Stimulated activated CD4-positive, alpha-beta T cell treated with anti-CD3 and anti-CD28 coated beads, TNF-alpha, amount 100 ng/mL, for 4 hours (primary cell): ENCODE data around the gene BTNL3.
"Not testable (repeated sequence)": the region's sequence is repeated elsewhere in the genome, so short reads cannot be mapped to it uniquely, and the experiment has no call there.

ENCODE experiments used
- DNase-seq, 3 experiments: peaks; one replicate each; pipeline ENCODE4 v3.0.0-alpha.2; 2020; ENCODE audit warnings: low read depth in 3 of 3

The BTNL3 gene

DNA sequence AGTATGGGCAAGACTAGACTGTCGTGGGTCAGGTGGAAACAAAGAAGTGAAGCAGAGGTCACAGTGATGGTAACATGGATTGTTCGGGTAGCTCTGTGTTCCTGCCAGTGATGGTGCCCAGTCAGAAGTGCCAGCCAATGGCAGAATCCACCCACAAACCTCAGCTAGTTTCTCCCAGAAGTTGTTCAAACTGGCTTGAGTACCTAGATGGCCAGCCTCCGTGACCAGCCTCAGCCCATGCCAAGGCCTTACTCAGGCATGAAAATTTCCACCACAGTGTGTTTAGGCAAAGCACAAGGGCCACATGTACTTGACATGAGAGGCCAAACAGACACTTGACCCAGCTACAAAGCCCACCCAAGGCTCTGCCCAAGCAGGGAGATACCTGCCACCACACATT is 32.0 kb downstream of the BTNL3 start:
- DNase-seq, result no peak

GRCh38 chr5:181024245-181025064 is 35.8 kb downstream of the BTNL3 start:
- DNase-seq, result no peak

DNA sequence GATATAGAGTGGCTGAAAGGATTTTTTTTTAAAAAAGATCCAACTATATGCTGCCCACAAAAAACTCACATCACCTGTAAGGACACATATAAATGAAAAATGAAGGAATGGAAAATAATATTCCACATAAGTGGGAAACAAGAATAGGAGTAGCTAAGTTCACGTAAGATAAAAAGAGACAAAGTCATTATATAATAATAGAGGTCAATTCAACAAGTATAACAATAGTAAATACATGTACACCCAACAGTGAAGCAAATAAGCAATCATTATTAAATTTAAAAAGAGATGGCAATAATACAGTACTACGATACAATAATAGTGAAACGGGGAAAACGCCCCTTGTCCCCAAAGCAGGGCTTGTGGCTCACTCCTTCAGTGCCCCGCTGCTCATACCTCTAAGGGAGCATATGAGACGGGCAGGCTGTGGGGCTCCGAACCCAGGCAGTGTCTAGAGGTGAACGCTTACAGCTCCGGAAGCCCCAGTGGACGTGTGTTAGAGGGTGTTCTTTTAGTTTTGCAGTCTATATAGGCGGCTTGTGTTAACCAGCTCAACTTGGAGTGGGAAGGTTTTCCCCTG is 38.9 kb downstream of the BTNL3 start:
- no peak for DNase-seq

- no peak for DNase-seq
Measured at GRCh38 chr5:181028032-181028819, 39.6 kb downstream of the BTNL3 start.

DNA sequence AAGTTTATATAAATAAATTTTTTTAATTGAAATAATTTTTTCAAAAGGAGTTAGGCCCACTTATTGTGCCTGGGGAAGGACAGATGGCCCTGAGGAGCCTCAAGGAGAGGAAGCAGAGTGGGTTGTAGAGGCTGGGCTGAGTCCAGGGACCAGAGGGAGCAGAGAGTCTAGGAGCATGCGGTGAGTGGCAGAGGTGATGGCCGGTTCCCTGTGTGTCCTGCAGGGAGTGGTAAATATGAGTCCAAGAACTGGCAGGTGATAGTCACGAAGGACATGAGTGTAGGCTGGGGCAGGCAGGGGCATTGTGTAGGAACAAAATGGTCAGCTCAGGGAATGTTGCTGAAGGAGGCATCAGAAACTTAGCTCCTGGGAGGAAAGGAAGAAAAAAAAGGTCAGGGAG is 43.1 kb downstream of the BTNL3 start:
- no peak for DNase-seq

GRCh38 chr5:181035991-181036815 is 47.6 kb downstream of the BTNL3 start:
- DNase-seq, result no peak

DNA sequence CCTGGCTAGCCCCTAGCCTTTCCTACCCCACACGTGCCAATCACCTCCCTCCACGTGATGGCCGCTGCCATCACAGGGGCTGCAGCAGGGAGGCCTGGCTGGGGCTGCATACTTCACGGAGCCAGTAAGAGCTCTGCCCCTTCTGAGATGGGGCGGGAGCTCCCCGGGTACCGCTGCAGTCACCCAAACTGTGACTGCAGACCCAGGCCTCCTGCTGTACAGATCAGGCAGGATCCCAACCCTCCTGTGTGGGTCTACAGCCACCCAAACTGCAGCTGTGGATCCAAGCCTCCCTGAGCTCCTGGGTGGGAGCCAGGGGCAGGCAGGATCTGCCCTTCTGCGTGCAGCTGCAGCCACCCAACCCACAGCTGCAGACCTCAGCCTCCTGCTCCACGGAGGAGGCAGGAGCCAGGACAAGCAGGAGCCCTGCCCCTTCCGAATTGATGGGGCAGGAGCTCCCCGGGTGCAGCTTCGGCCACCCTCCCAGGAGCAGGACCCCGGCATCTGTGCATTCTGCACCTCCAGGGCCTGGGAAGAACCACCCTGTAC is 48.2 kb downstream of the BTNL3 start:
- DNase-seq, result no peak

DNA sequence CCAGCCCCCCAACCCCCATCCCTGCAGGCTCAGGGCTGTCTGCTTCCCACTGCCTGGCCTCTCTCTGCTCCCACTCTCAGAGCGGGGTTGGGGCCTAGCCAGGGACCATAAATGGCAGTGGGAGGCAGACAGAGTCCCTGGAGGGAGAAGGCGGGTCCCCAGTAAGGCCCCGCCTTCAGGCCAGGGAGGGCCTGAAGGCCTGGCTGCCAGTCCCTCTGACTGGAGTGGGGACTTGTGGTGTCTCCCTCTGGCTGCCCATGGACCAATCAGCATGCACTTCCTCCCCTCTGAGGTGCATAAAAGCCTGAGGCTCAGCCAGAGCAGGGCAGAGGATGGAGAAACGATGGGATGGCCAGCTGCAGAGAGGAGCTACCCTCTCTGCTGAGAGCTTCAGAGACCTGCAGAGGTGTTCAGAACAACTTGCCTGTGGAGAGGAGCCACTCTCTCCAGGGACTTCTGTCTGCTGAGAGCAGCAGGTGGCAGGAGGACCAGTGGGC is 48.8 kb downstream of the BTNL3 start:
- DNase-seq, result no peak

DNA sequence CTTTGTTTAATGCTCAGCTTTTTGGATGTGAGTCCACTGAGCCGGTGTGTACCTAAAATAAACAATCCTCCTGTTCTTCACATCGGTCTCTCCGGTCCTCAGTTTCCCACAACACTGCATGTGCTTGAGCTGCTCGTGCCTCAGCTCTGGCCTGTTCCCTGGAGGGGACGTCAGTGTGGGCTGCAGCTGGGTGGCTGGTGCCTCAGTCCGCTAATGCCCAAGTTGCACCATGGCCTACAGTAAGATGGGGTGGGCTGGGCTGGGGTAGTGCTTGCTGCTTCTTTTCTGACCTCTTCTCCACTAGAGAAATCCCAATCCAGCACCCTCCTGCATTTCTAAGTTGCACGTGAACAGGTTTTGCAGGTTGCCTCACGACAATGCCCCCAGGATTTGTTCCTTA is 50.8 kb downstream of the BTNL3 start:
- no peak for DNase-seq

GRCh38 chr5:181039931-181040630 is 51.4 kb downstream of the BTNL3 start, which contains the start of gene BTNL9:
Gene BTNL9 (plus strand): TSS chr5:181040266. CDS start chr5:181045490, 5,224 bp downstream.
- no peak for DNase-seq

DNA sequence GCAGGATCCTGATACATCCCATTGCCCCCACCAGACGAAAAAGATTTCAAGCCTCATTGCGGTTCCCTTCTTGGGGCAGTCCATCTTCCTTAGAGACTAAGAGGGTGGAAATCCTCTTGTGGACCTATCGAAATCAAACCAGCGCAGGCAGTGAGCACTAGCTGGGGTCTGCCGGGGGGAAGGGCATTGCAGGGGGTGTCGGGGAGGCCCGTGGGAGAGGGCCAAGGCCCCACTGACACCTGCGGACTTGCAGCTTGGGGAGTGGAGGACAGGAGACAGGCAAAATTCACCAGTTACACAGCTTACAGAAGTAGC is 51.9 kb downstream of the BTNL3 start:
- DNase-seq, result no peak

- DNase-seq, result no peak
Measured at GRCh38 chr5:181041043-181041442, 52.4 kb downstream of the BTNL3 start.

GRCh38 chr5:181042036-181042713 is 53.5 kb downstream of the BTNL3 start:
- DNase-seq, result no peak

DNA sequence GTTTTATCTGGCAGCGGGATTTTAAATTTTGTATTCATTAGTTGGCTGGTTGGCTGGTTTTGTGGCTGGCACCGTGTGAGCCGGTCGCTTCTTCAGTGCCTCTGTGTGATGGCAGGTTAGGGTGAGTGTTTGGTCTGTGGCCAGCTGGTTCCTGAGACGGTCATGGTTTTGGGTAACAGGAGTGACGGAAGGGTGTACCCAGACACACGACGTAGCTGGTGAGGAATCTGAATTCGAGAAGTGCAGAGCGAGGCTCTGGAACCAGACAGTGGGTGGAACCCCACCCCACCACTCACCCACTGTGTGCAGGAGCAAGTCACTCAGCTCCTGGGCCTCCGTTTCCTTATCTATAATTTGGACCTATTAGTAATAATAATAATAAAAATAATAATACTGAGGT is 54.1 kb downstream of the BTNL3 start:
- no peak for DNase-seq

- DNase-seq, result no peak
Measured at GRCh38 chr5:181043285-181044092, 54.8 kb downstream of the BTNL3 start.

GRCh38 chr5:181044093-181044599 is 55.5 kb downstream of the BTNL3 start:
- no peak for DNase-seq

DNA sequence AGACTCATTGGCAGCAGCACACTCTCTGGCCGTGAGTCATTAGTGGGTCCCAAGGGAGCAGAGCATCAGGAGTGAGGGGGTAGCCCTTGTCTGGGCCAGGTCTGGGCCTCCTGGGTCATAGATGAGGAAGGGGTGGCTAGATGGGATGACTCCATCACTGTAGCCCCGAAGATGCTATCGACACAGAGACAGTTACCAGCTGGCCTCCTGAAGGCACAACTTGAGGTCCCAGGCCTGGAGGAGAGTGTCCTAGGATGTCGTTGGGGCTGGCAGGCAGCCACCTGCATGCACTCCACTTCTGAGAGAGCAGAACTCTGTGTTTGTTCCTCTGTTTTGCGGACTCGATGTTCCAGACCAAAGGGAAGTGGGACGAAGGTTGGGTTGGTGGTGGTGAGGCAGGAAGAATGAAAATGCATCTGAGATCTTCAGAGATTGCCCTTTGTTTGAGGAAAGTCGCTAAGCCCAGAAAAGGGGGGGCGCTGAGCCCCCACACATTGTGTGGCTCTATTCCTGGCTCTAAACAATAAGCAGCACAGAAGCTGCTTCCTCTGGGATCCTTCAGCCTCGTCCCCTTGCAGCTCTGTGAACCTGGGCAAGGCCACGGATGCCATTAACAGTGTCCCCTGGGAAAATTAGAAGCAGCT is 56.1 kb downstream of the BTNL3 start:
- no peak for DNase-seq

DNA sequence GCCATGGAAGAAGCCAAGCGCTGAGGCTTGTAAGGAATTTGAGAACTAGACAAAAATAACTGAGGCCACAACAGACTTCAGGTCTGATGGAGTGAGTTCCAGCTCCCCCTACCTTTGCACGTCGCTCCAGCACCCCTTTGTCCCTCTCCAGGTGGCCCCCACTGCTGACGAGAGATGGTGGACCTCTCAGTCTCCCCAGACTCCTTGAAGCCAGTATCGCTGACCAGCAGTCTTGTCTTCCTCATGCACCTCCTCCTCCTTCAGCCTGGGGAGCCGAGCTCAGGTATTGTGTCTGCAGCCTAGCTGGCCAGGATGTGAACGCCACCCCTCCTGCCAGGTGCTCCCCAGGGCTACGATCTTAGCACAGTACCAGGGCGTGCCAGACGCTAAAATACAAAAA is 56.7 kb downstream of the BTNL3 start:
- no peak for DNase-seq

GRCh38 chr5:181045857-181046256 is 57.2 kb downstream of the BTNL3 start:
- not testable (repeated sequence) for DNase-seq
